ENCODE results near the gene C1orf226.

Gene C1orf226

DNA sequence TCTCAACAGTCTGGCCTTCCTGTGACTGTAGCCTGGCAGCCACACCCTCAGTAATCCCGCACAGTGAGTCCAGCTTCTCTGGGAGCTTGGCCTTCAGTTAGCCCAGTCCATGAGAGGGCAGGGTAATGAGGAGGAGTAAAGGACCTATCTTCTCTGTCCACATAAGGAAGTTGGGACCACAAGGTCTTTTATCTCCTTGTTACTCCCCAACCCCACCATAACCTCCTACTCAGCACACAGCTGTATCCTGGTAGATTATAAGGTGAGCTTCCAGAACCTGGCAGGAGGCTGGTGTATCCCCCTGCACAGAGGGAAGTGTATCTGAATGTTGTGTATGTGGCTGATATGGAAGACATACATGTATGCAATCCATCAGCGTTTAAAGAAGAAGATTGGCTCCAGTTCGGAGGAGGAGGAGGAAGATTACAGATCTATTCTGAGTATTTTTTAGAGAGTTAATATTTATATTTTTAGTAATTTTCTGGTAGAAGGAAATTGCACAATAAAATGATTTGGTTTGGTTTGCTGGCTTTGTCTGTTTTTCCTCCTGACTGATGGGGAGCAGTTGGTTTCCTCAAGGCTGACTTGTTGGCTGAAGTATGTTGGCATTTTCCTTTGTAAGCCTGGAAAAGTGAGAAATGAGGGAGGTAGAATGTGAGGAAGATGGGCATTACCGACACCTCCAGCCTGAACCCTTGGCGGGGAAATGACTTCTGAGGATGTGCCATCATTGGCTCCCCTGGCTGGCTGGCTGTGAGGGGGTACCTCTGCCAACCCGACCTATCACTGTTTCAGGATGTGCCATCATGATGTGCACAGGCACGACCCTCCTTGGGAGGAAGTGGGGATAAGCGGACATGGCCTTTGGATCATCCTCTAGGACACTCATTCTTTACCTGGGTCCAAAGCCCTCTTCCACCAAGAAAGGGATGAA is 5.0 kb downstream of the C1orf226 start:
- Histone ChIP-seq H3K9ac (ENCODE audit: low read depth, low read length) (no peak overlapping the region), H3K4me2 (ENCODE audit: low read length) (no peak overlapping the region), H3K9me3 (replicated peaks; ENCODE audit: low read length) (no peaks in the 10 kb centered on the region), H3K36me3 (ENCODE audit: insufficient read depth, low read length) (no peaks in the 10 kb centered on the region), H3K4me3 (ENCODE audit: low read length) (no peak overlapping the region), H3K27me3 (ENCODE audit: control insufficient read depth, insufficient read depth, low read length) (no peaks in the 10 kb centered on the region), H3K4me1 (ENCODE audit: control insufficient read depth, insufficient read depth, low read length) (peaks cover 26% of the 10 kb centered on the region)

DNA sequence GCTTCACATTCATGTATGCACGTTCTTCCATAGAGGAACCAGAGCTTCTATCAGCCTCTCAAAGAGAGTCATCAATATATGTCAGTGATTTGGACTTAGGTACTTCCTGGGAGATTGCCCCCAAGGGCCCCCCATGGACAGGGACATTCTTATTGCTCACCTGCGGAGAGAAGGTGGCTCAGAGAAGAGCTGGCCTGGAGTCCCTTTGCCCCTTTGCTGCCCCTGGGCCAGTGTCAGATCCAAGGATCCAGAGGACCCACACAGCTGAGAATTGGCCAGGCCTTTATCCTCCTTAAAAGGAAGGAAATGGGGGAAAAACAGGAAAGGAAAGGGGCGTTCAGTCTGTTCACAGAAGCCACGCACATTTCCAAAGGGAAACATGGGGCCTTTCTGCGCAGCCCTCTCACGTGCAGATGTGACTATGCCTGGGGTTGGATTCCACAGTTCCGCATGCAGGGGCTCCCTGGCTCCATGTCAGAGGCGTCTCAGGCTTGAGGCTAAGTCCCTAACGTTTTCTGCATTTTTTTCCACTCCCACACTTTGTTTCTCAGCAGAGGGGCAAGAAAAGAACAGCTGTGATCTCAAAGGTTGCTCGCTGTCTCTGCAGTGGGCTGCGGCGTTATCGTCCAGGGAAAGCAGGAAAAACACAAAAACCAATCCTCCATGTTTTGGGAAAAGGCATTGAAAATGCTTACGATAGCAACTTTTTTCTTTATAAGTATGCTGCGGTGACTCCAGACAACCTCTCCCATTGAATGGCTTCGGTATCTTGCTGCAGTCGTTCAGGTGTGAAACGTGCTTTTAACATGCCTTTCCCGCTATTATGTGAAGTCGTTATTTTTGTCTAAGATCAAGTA is 5.9 kb downstream of the C1orf226 start:
- Histone ChIP-seq H3K4me2 (ENCODE audit: low read length) (no peak overlapping the region), H3K9ac (ENCODE audit: low read depth, low read length) (no peak overlapping the region), H3K36me3 (ENCODE audit: insufficient read depth, low read length) (no peaks in the 10 kb centered on the region), H3K4me1 (ENCODE audit: control insufficient read depth, insufficient read depth, low read length) (peaks cover 22% of the 10 kb centered on the region), H3K9me3 (replicated peaks; ENCODE audit: low read length) (no peaks in the 10 kb centered on the region), H3K27me3 (ENCODE audit: control insufficient read depth, insufficient read depth, low read length) (no peaks in the 10 kb centered on the region), H3K4me3 (ENCODE audit: low read length) (no peak overlapping the region)

DNA sequence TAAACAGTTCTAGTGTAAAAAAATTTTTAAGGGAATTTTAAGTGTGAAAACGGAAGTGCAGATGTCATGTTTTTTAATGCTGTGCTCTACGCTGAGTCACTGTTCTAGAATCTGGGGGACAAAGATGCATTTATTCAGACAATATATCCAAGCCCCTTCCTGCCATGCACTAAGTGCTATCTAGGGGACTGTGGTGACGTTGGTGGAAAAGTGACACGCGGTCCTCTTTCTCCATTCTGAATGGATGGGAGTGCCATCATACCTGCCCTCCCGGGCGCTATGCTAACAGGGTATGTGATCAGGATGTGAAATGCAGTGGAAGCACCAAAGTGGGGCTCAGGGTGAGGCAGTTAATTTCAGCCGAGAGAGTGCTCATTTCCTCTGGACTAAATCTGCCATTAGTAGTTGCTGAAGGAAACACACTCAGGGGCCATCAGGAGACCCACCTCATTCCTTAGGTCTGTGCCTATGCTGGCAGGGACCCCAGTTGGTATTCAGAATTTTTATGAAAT is 6.6 kb downstream of the C1orf226 start:
- Histone ChIP-seq H3K9me3 (replicated peaks; ENCODE audit: low read length) (no peaks in the 10 kb centered on the region), H3K27me3 (ENCODE audit: control insufficient read depth, insufficient read depth, low read length) (no peaks in the 10 kb centered on the region), H3K4me2 (ENCODE audit: low read length) (no peak overlapping the region), H3K9ac (ENCODE audit: low read depth, low read length) (no peak overlapping the region), H3K36me3 (ENCODE audit: insufficient read depth, low read length) (no peaks in the 10 kb centered on the region), H3K4me3 (ENCODE audit: low read length) (no peak overlapping the region), H3K4me1 (ENCODE audit: control insufficient read depth, insufficient read depth, low read length) (peaks cover 22% of the 10 kb centered on the region)

DNA sequence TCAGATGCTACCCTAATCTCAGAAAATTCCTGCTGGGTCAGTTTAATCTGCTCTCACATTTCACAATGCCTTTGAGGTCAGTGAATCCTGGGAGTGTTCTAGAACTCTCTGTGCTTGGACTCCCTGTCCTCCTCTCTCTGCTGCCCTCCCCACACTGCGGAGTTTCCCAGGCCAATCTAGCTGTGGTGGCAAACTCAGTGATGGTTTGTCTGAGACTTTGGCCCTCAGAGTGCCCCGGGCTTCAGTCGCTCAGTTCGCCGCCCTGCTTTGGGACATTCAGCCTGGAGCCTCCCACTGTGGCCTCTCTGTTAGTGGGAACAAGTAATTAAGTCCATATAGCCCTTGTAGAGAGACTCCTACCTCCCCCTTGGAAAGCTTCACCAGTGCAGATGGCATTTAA is 7.1 kb downstream of the C1orf226 start:
- H3K4me3 ChIP-seq (ENCODE audit: low read length) = no peak overlapping the region
- H3K9ac ChIP-seq (ENCODE audit: low read depth, low read length) = peak overlapping the region; percentile 43
- H3K9me3 ChIP-seq (replicated peaks; ENCODE audit: low read length) = no peaks in the 10 kb centered on the region
- no peaks in the 10 kb centered on the region for H3K36me3 ChIP-seq (ENCODE audit: insufficient read depth, low read length)
- no peaks in the 10 kb centered on the region for H3K27me3 ChIP-seq (ENCODE audit: control insufficient read depth, insufficient read depth, low read length)
- peaks cover 22% of the 10 kb centered on the region for H3K4me1 ChIP-seq (ENCODE audit: control insufficient read depth, insufficient read depth, low read length)
- peak overlapping the region; percentile 50 for H3K4me2 ChIP-seq (ENCODE audit: low read length)

DNA sequence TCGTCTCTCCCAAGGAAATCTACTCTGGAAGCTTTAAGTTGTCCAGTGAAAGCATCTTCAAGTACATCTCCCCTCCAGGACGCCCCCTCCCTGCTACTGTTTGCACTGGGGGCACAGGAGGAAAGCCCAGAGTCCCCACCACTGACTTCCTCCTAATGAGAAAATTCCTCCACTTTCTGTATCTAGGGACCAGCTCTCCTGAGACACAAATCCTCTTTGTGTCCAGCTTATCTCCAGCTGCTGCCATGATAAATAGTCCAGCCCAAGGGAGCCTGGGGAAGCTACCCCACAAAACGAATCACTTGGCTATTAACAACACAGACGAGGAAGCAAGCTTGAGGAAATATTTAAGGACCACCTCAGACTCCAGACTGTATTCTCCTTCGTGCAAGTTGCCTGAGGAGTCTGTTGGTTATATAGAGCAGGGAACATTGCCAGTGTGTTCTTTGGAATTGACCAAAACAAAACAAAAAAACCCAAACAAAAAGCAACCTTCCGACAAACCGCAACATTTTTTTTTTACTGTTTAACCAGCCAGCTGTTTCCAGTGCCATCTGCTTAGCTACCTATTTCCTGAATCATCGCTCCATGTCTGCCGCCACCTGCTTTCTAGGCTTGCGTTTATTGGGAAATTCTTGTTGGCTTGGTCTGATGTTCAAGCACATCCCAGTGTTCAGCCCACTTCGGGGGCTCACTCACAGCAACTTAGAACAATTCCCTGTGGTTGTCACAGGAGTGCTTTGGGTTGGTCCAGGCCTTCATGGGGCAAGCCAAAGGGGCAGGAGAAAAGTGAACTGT is 7.7 kb downstream of the C1orf226 start:
- H3K36me3 ChIP-seq (ENCODE audit: insufficient read depth, low read length) = no peaks in the 10 kb centered on the region

DNA sequence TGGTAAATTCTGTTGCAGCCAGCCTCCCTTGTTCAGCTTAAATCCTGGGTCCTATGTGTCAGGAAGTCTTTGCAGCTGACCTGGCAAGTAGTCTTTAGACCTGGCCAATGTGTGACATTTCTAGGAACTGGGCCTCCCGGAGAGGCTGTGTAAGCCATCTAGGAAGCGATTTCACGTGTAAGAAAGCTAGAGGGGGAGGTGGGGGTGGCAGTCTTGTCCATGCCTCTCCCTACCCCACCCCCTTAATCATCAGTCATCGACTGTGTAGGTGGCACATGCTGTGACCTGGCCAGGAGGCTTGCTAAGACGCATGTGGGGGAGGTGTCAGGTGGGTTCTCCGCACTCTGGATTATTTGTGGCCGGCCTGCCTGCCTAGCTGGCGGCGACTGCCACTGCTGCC is 8.4 kb downstream of the C1orf226 start:
- Histone ChIP-seq H3K36me3 (ENCODE audit: insufficient read depth, low read length) (no peaks in the 10 kb centered on the region), H3K4me1 (ENCODE audit: control insufficient read depth, insufficient read depth, low read length) (peaks cover 22% of the 10 kb centered on the region), H3K4me3 (ENCODE audit: low read length) (no peak overlapping the region), H3K9me3 (replicated peaks; ENCODE audit: low read length) (no peaks in the 10 kb centered on the region), H3K9ac (ENCODE audit: low read depth, low read length) (peak overlapping the region; percentile 3), H3K27me3 (ENCODE audit: control insufficient read depth, insufficient read depth, low read length) (no peaks in the 10 kb centered on the region), H3K4me2 (ENCODE audit: low read length) (peak overlapping the region; percentile 50)

More for the DNA sequence above, 7.7 kb downstream of the C1orf226 start:
- H3K4me1 ChIP-seq (ENCODE audit: control insufficient read depth, insufficient read depth, low read length) = peaks cover 22% of the 10 kb centered on the region
- H3K9ac ChIP-seq (ENCODE audit: low read depth, low read length) = peak overlapping the region; percentile 43
- no peak overlapping the region for H3K4me3 ChIP-seq (ENCODE audit: low read length)
- H3K27me3 ChIP-seq (ENCODE audit: control insufficient read depth, insufficient read depth, low read length) = no peaks in the 10 kb centered on the region
- H3K4me2 ChIP-seq (ENCODE audit: low read length) = peak overlapping the region; percentile 50
- no peaks in the 10 kb centered on the region for H3K9me3 ChIP-seq (replicated peaks; ENCODE audit: low read length)

DNA sequence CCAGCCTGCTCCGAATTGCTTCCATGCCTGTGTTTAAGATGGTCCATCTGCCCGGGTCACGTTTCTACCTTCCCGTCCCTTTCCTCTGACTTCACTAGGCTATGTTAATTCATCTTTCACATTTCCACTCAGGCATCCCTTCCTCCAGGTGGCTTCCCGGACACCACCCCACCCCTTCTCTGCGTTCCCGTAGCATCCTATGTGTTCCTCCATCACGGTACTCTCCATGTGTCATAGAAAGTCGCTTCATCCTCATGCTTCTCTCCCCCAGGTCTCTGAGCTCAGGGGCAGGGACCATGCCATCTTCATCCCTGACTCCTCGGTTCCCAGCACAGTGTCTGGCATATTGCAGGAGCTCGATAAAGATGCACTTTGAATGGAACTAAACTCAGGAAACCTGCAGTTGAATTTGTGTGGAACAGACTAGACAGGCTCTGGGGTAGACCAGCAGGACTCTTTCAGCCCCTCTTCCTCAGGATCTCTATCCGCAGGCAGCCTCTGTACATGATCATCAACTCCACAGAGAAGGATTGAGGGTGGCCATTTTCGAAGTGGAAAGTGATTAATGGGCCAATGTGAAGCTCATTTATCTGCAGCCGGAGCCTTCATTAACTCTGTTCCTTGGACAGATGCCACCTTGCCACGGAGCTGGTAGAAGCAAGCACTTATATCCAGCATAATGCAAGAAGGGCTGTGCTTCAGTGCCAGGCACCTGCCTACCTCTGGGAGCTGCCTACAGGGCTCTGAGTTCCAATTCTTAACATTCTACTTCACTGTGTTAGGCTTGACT is 9.1 kb downstream of the C1orf226 start:
- H3K36me3 ChIP-seq (ENCODE audit: insufficient read depth, low read length) = no peaks in the 10 kb centered on the region
- H3K4me1 ChIP-seq (ENCODE audit: control insufficient read depth, insufficient read depth, low read length) = peaks cover 22% of the 10 kb centered on the region
- H3K9me3 ChIP-seq (replicated peaks; ENCODE audit: low read length) = no peaks in the 10 kb centered on the region
- no peak overlapping the region for H3K9ac ChIP-seq (ENCODE audit: low read depth, low read length)
- H3K4me3 ChIP-seq (ENCODE audit: low read length) = no peak overlapping the region
- H3K4me2 ChIP-seq (ENCODE audit: low read length) = no peak overlapping the region
- no peaks in the 10 kb centered on the region for H3K27me3 ChIP-seq (ENCODE audit: control insufficient read depth, insufficient read depth, low read length)

DNA sequence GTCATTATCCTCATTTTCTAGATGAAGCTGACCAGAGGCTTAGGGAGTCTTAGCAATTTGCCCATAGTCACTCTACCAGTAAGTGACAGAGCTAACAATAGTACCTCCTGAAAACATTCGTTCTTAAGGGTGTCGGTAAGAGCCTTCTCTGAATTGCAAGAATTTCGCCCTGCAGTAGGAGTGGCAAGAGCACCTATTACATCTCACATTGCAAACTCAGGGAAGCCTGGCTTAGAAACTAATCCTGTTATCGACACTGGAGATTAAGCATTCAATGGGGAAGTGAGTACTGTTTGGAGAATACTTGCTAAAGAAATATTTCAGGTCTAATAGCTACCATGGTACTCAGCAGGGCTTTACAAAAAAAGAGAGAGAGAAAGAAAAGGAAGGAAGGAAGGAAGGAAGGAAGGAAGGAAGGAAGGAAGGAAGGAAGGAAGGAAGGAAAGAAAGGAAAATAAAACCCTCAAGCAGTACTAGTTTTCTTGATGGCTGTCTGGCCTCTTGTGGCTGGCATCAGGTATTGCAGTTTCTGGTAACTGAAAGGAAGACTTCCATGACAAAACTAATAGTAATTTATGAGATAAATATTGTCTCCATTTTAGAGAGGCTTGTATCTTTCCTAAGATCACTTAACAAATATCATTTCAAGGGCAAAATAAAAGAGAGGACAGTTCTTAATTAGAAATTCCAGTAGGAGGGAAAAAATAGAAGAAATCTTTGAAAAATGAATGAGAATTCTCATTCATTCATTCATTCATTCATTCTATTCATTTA is 10.4 kb downstream of the C1orf226 start:
- no peaks in the 10 kb centered on the region for H3K36me3 ChIP-seq (ENCODE audit: insufficient read depth, low read length)
- no peak overlapping the region for H3K9ac ChIP-seq (ENCODE audit: low read depth, low read length)
- no peak overlapping the region for H3K4me2 ChIP-seq (ENCODE audit: low read length)
- H3K9me3 ChIP-seq (replicated peaks; ENCODE audit: low read length) = no peaks in the 10 kb centered on the region
- H3K4me3 ChIP-seq (ENCODE audit: low read length) = no peak overlapping the region
- peaks cover 2% of the 10 kb centered on the region for H3K27me3 ChIP-seq (ENCODE audit: control insufficient read depth, insufficient read depth, low read length)
- peaks cover 22% of the 10 kb centered on the region for H3K4me1 ChIP-seq (ENCODE audit: control insufficient read depth, insufficient read depth, low read length)

DNA sequence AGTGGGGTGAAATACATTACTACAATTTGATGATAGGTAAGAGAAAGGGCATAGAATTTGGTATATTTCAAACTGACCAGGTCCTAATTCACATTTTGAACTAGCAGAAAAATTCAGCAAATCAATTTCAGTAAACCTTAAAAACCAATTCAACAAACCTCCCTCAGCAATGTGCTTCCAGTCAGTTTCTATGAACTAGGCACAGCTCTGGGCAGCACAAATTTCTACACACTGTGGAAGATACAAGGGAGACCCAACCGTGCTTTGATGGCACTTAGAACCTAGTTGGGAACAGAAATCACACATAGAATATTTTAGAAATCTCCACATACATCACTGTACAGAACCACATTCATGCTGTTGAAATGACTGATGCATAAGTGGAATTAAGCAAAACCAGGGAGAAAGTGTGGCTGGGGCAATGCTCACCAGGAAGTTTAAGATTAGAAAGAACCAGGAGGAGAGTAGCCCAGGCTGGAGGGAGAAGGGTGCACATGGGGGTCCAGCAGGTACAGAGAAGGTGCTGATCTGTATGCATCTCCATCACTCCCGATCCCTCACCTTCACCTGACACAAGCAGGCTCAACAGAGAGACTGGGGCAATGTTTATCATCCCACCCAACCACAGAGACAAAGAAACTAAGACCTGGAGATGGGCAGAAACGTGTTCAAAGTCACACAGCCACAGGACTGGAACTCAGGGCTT is 14.8 kb downstream of the C1orf226 start:
- Histone ChIP-seq H3K4me2 (ENCODE audit: low read length) (no peak overlapping the region), H3K27me3 (ENCODE audit: control insufficient read depth, insufficient read depth, low read length) (peaks cover 18% of the 10 kb centered on the region), H3K9ac (ENCODE audit: low read depth, low read length) (no peak overlapping the region), H3K4me3 (ENCODE audit: low read length) (no peak overlapping the region), H3K9me3 (replicated peaks; ENCODE audit: low read length) (no peaks in the 10 kb centered on the region), H3K36me3 (ENCODE audit: insufficient read depth, low read length) (no peaks in the 10 kb centered on the region), H3K4me1 (ENCODE audit: control insufficient read depth, insufficient read depth, low read length) (peaks cover 4% of the 10 kb centered on the region)

All from skeletal muscle satellite cell (primary cell).